Mesenchymal stem cell (in vitro differentiated cells and primary cell): Measurements from ENCODE around the gene TENT5A.

ENCODE experiments used
- DNase-seq: peaks from one replicate; pipeline ENCODE4 v3.0.0-alpha.2; 2013
- H2AFZ ChIP-seq: one replicate; pipeline ENCODE4 v1.6.1; 2013; ENCODE audit warnings: low read depth, mild to moderate bottlenecking, control low read depth, inconsistent platforms, low read length, moderate library complexity
- H2AK5ac ChIP-seq: 2 replicates; pipeline ENCODE4 v1.6.1; 2013; ENCODE audit warnings: low read length, moderate library complexity, mild to moderate bottlenecking, inconsistent platforms; ENCODE audit not compliant: severe bottlenecking
- H2BK120ac ChIP-seq: one replicate; pipeline ENCODE4 v1.6.1; 2013; ENCODE audit warnings: low read depth, mild to moderate bottlenecking, inconsistent platforms, low read length, moderate library complexity
- H2BK12ac ChIP-seq, 2 experiments: one replicate each; pipeline ENCODE4 v1.6.1; 2013; ENCODE audit warnings: inconsistent platforms in 2 of 2, low read length in 2 of 2, mild to moderate bottlenecking in 2 of 2, moderate library complexity in 2 of 2, control low read depth in 1 of 2
- H2BK15ac ChIP-seq: one replicate; pipeline ENCODE4 v1.6.1; 2013; ENCODE audit warnings: mild to moderate bottlenecking, low read depth, inconsistent platforms; ENCODE audit not compliant: poor library complexity, severe bottlenecking
- H2BK5ac ChIP-seq: 2 replicates; pipeline ENCODE4 v1.6.1; 2013; ENCODE audit warnings: low read depth, mild to moderate bottlenecking, low read length, control low read depth, inconsistent platforms; ENCODE audit not compliant: poor library complexity, severe bottlenecking
- H3K14ac ChIP-seq, 2 experiments: one replicate each; pipeline ENCODE4 v1.6.1; 2013; ENCODE audit warnings: inconsistent platforms in 2 of 2, low read length in 2 of 2, control low read depth in 1 of 2, mild to moderate bottlenecking in 1 of 2, moderate library complexity in 1 of 2
- H3K18ac ChIP-seq, 2 experiments: one replicate each; pipeline ENCODE4 v1.6.1; 2013; ENCODE audit warnings: inconsistent platforms in 2 of 2, low read length in 2 of 2, control low read depth in 1 of 2, low read depth in 1 of 2, mild to moderate bottlenecking in 1 of 2
- H3K23ac ChIP-seq, 2 experiments: one replicate each; pipeline ENCODE4 v1.6.1; 2013; ENCODE audit warnings: inconsistent platforms in 2 of 2, low read length in 2 of 2, mild to moderate bottlenecking in 2 of 2, moderate library complexity in 2 of 2, control low read depth in 1 of 2
- H3K27ac ChIP-seq: 2 replicates; pipeline ENCODE4 v1.5.1; 2013; ENCODE audit warnings: mild to moderate bottlenecking, moderate library complexity, low read length, control low read depth, inconsistent platforms; ENCODE audit not compliant: poor library complexity, severe bottlenecking
- H3K27me3 ChIP-seq, 2 experiments: 2 replicates each; pipeline versions ENCODE4 v1.6.1 to v1.7.0; 2013; ENCODE audit warnings: low read length in 2 of 2, mild to moderate bottlenecking in 2 of 2, moderate library complexity in 2 of 2, control low read depth in 1 of 2, inconsistent platforms in 1 of 2; ENCODE audit not compliant: control insufficient read depth in 1 of 2, insufficient read depth in 1 of 2
- H3K36me3 ChIP-seq, 2 experiments: 2 replicates each; pipeline versions ENCODE4 v1.6.1 to v1.7.0; 2013; ENCODE audit warnings: low read length in 2 of 2, control low read depth in 1 of 2, inconsistent platforms in 1 of 2, low read depth in 1 of 2, mild to moderate bottlenecking in 1 of 2; ENCODE audit not compliant: insufficient read depth in 2 of 2, control insufficient read depth in 1 of 2
- H3K4ac ChIP-seq, 2 experiments: one replicate each; pipeline ENCODE4 v1.6.1; 2013; ENCODE audit warnings: inconsistent platforms in 2 of 2, low read length in 2 of 2, mild to moderate bottlenecking in 2 of 2, moderate library complexity in 2 of 2, control low read depth in 1 of 2, low read depth in 1 of 2
- H3K4me1 ChIP-seq: 2 replicates; pipeline ENCODE4 v1.6.1; 2013; ENCODE audit warnings: low read depth, low read length, control low read depth; ENCODE audit not compliant: control insufficient read depth, insufficient read depth
- H3K4me2 ChIP-seq: 2 replicates; pipeline ENCODE4 v1.6.1; 2013; ENCODE audit warnings: low read length, mild to moderate bottlenecking, inconsistent platforms; ENCODE audit not compliant: poor library complexity, severe bottlenecking
- H3K4me3 ChIP-seq, 2 experiments: 2 replicates each; pipeline versions ENCODE4 v1.5.1 to v1.7.0; 2013; ENCODE audit warnings: low read length in 2 of 2, mild to moderate bottlenecking in 2 of 2, control low read depth in 1 of 2, low read depth in 1 of 2; ENCODE audit not compliant: insufficient read depth in 1 of 2
- H3K79me1 ChIP-seq: replicated peaks from 2 replicates; pipeline ENCODE4 v1.6.1; 2013; ENCODE audit warnings: mild to moderate bottlenecking, control low read depth, low read length, inconsistent platforms; ENCODE audit not compliant: poor library complexity, severe bottlenecking
- H3K9ac ChIP-seq: 2 replicates; pipeline ENCODE4 v1.7.0; 2013; ENCODE audit warnings: mild to moderate bottlenecking, low read length, moderate library complexity
- H3K9me3 ChIP-seq: 2 replicates; pipeline ENCODE4 v1.7.0; 2013; ENCODE audit warnings: mild to moderate bottlenecking, low read length; ENCODE audit not compliant: control insufficient read depth
- H4K8ac ChIP-seq: one replicate; pipeline ENCODE4 v1.6.1; 2013; ENCODE audit warnings: inconsistent platforms, mild to moderate bottlenecking, low read length, moderate library complexity
- H4K91ac ChIP-seq: one replicate; pipeline ENCODE4 v1.6.1; 2013; ENCODE audit warnings: mild to moderate bottlenecking, low read length, inconsistent platforms
- WGBS: methylation state at CpG from one replicate; pipeline ENCODE4 v1.1.7; 2013; ENCODE audit warnings: mixed read lengths; 5-methylcytosine and 5-hydroxymethylcytosine counted together

TENT5A gene

DNA sequence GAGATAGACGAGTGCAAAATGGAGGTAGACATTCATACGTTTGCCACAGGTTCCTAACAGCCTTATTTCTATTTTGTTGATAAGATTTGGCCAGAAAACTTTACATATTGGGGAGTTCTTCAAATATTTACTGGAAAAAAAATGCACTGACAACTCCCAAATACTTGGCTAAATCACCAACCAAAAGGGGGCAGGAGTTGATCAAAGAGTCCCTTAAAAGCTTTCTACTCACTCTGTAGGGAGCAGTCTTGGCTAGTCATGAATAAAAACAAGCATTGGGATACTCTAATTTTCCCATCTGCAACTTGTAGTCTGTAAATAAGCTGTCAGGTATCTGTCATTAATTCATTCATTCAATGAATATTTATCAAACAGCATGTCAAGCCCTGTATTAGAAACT lies 18.4 kb downstream of the TENT5A start:
- no peak overlapping the region for H2BK15ac ChIP-seq
- no peak overlapping the region for H2BK120ac ChIP-seq
- no peak overlapping the region for H3K27ac ChIP-seq
- no peaks in the 10 kb centered on the region for H3K27me3 ChIP-seq
- no peaks in the 10 kb centered on the region for H3K79me1 ChIP-seq
- no peak overlapping the region for H4K8ac ChIP-seq
- no peak overlapping the region for H2AFZ ChIP-seq
- H3K4me3 ChIP-seq, result no peak overlapping the region
- no peaks in the 10 kb centered on the region for H3K36me3 ChIP-seq
- H3K9ac ChIP-seq, result no peak overlapping the region
- 100% methylated on average over 1 of the region's 2 CpGs for WGBS
- no peak overlapping the region for H3K14ac ChIP-seq
- H3K18ac ChIP-seq, result no peak overlapping the region
- H2BK12ac ChIP-seq, result no peak overlapping the region
- H3K4me1 ChIP-seq, result no peaks in the 10 kb centered on the region
- no peak overlapping the region for H3K23ac ChIP-seq
- no peak overlapping the region for H3K4me2 ChIP-seq
- no peak overlapping the region for H3K4ac ChIP-seq
- no peak overlapping the region for H2BK5ac ChIP-seq
- no peak overlapping the region for H4K91ac ChIP-seq
- no peak for DNase-seq
- H3K9me3 ChIP-seq, result peaks cover 11% of the 10 kb centered on the region
- H2AK5ac ChIP-seq, result no peak overlapping the region

DNA sequence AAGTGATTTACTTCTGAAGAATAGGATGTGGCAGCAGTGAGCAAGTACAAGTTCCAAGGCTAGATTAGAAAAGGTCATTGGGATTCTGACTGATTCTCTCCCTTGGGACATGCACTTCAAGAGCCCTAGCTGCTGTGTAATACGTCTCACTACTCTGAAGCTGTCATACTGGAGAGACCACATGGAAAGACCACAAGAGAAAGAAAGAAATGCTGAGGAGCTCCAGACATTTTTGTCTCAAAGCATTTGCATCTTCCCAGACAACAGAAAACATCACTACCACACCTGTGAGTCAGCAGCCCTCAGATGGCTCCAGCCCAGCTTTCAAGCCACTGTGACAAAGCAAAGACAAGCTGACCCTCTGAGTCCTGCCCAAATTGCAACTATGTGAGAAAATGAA lies 20.7 kb downstream of the TENT5A start:
- Histone ChIP-seq H3K27ac (no peak overlapping the region), H3K23ac (no peak overlapping the region), H3K4me1 (no peaks in the 10 kb centered on the region), H3K18ac (no peak overlapping the region), H2BK120ac (no peak overlapping the region), H4K91ac (no peak overlapping the region), H2BK12ac (no peak overlapping the region), H2AK5ac (no peak overlapping the region), H4K8ac (no peak overlapping the region), H3K27me3 (no peaks in the 10 kb centered on the region), H3K14ac (no peak overlapping the region), H3K4me2 (no peak overlapping the region), H3K4ac (peak overlapping the region in 1 of 2 experiments; percentile 25), H2AFZ (no peak overlapping the region), H3K79me1 (no peaks in the 10 kb centered on the region), H3K36me3 (no peaks in the 10 kb centered on the region), H2BK5ac (no peak overlapping the region), H3K9ac (no peak overlapping the region), H2BK15ac (no peak overlapping the region), H3K9me3 (peaks cover 11% of the 10 kb centered on the region), H3K4me3 (no peak overlapping the region)
- peak; percentile 31 for DNase-seq
- WGBS, result 40% methylated on average over 1 of the region's 1 CpG

DNA sequence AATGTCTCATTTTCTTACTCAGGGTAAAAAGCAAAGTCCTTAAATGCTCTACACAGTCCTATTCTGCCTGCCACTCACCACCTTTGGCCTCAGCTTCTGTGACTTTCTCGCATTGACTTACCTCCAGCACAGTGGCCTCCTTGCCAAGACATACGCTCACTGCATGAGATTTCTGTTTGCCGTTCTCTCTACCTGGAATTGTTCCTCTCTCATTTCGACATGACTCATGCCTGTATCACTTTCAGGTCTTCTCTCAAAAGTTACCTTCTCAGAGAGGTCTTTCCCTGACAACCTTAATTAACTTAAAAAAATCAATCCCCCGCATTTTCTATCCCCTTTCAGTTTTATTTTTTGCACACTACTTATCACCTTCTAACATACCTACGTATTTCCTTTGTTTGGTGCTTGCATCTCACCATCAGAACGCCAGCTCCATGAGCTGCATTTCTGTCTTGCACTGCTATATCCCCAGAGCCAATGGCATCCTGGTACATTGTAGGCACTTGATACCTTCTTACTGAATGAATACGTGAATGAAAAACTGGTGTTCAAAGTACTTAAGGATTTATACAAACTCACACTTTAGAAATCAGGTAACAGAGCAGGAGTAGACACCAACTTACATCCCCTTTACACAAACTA lies 24.5 kb downstream of the TENT5A start:
- 96% methylated on average over 7 of the region's 8 CpGs for WGBS
- H2BK120ac ChIP-seq, result no peak overlapping the region
- no peak overlapping the region for H2AK5ac ChIP-seq
- H3K27ac ChIP-seq, result no peak overlapping the region
- H3K9me3 ChIP-seq, result no peaks in the 10 kb centered on the region
- H3K79me1 ChIP-seq, result no peaks in the 10 kb centered on the region
- no peak overlapping the region for H2BK15ac ChIP-seq
- H3K4me3 ChIP-seq, result no peak overlapping the region
- no peak for DNase-seq
- no peaks in the 10 kb centered on the region for H3K4me1 ChIP-seq
- H4K91ac ChIP-seq, result no peak overlapping the region
- H3K9ac ChIP-seq, result no peak overlapping the region
- H4K8ac ChIP-seq, result no peak overlapping the region
- H2BK5ac ChIP-seq, result no peak overlapping the region
- H3K23ac ChIP-seq, result no peak overlapping the region
- H2AFZ ChIP-seq, result no peak overlapping the region
- H3K36me3 ChIP-seq, result no peaks in the 10 kb centered on the region
- no peak overlapping the region for H3K18ac ChIP-seq
- no peak overlapping the region for H3K14ac ChIP-seq
- no peak overlapping the region for H3K4ac ChIP-seq
- H2BK12ac ChIP-seq, result no peak overlapping the region
- no peak overlapping the region for H3K4me2 ChIP-seq
- no peaks in the 10 kb centered on the region for H3K27me3 ChIP-seq

DNA sequence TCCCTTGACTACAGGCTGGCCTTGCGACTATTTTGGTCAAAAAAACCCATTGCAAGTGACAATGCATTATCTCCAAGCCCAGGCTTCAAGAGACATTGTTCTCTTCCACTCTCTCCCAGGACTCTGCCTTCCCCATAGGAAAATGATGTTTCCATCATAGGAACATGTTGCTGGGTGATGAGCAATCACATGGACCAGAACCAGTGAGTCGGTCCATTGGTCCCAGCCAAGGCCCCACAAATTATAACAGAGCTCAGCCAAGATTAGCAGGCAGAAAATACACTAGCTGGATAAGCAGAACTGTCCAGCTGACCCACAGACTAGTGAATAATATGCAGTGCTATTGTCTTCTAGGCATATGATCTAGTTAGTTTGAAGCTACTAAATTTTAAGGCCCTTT lies 27.4 kb downstream of the TENT5A start:
- Histone ChIP-seq H3K27ac (no peak overlapping the region), H4K91ac (no peak overlapping the region), H2BK120ac (no peak overlapping the region), H3K4ac (no peak overlapping the region), H3K79me1 (no peaks in the 10 kb centered on the region), H3K14ac (no peak overlapping the region), H2AK5ac (no peak overlapping the region), H3K27me3 (no peaks in the 10 kb centered on the region), H3K9ac (no peak overlapping the region), H3K4me3 (no peak overlapping the region), H2BK12ac (no peak overlapping the region), H3K9me3 (no peaks in the 10 kb centered on the region), H3K4me2 (no peak overlapping the region), H3K4me1 (no peaks in the 10 kb centered on the region), H3K36me3 (no peaks in the 10 kb centered on the region), H2AFZ (no peak overlapping the region), H2BK15ac (no peak overlapping the region), H2BK5ac (no peak overlapping the region), H3K18ac (no peak overlapping the region), H3K23ac (no peak overlapping the region), H4K8ac (no peak overlapping the region)
- 96% methylated on average over 2 of the region's 2 CpGs for WGBS
- DNase-seq, result no peak
